ENCODE measurements around the gene DBNDD2. TPM values are rescaled to one million over a fixed set of nuclear protein-coding genes. Genes with fewer than 3 reads are reported as not detected.

Gene DBNDD2
- total and polyA plus RNA-seq, 10 donors, result 15.8 to 38.5 (median 29.2) TPM

DNA sequence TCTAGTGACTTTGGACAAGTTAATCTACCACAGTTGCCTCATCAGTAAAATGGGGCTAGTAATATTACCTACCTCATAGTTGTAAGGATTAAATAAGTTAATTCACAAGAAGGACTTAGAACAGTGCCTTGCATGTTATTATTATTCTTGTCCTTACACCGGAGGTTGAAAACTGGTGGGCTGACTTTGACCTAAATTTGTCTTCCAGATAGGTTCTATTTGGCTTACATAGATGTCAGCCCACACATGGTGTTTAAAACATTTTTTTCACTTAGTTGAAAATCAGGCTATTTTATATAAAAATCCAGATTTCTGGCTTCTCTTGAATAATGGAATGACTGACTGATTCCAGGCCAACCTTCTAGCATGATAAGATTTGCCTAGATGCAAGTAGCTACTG lies 41.9 kb upstream of the DBNDD2 start:
- no peak overlapping the region for H3K27ac ChIP-seq
- 89 to 94% (median 92%) methylated on average over 1 of the region's 1 CpG for WGBS, 5 donors
- TF ChIP-seq CTCF (IDR thresholded peaks at IDR 0.05 in 8 of 11, conservative IDR thresholded peaks at IDR 0.05 in 3 of 11) (no peak), POLR2A (IDR thresholded peaks at IDR 0.05) (no peak), POLR2AphosphoS5 (IDR thresholded peaks at IDR 0.05) (no peak)
- intact Hi-C loops (cut with DNase I; ENCODE audit: low total_unique reads), result no loop called here
- H3K9me3 ChIP-seq, result no peaks in the 10 kb centered on the region
- peaks cover 0 to 57% (median 30%) of the 10 kb centered on the region in 6 donors for H3K36me3 ChIP-seq
- H3K27me3 ChIP-seq (replicated peaks in 1 of 7), result no peaks in the 10 kb centered on the region
- H3K4me3 ChIP-seq, result no peak overlapping the region
- DNase-seq, result no peak
- peaks cover 31 to 96% (median 71%) of the 10 kb centered on the region in 6 donors for H3K4me1 ChIP-seq

GRCh38 chr20:45366631-45367030 lies 41.5 kb upstream of the DBNDD2 start:
- intact Hi-C loops (cut with DNase I; ENCODE audit: low total_unique reads), result no loop called here
- no peaks in the 10 kb centered on the region for H3K27me3 ChIP-seq (replicated peaks in 1 of 7)
- no peaks in the 10 kb centered on the region for H3K9me3 ChIP-seq
- WGBS, 5 donors, result 88 to 93% (median 90%) methylated on average over 10 to 11 of the region's 11 CpGs
- peaks cover 31 to 96% (median 68%) of the 10 kb centered on the region in 6 donors for H3K4me1 ChIP-seq
- TF ChIP-seq CTCF (IDR thresholded peaks at IDR 0.05 in 8 of 11, conservative IDR thresholded peaks at IDR 0.05 in 3 of 11) (no peak), POLR2AphosphoS5 (IDR thresholded peaks at IDR 0.05) (no peak), POLR2A (IDR thresholded peaks at IDR 0.05) (no peak)
- no peak for DNase-seq
- no peak overlapping the region for H3K4me3 ChIP-seq
- H3K27ac ChIP-seq, result peak overlapping the region in 1 of 8 donors; percentile 73
- peaks cover 0 to 58% (median 30%) of the 10 kb centered on the region in 6 donors for H3K36me3 ChIP-seq

GRCh38 chr20:45367126-45367525 lies 41.0 kb upstream of the DBNDD2 start:
- Histone ChIP-seq H3K27ac (peak overlapping the region in 3 of 8 donors; percentile 71 to 78 (median 73)), H3K36me3 (peaks cover 0 to 58% (median 30%) of the 10 kb centered on the region in 6 donors), H3K9me3 (no peaks in the 10 kb centered on the region), H3K4me1 (peaks cover 31 to 96% (median 65%) of the 10 kb centered on the region in 6 donors), H3K27me3 (replicated peaks in 1 of 7) (no peaks in the 10 kb centered on the region), H3K4me3 (no peak overlapping the region)
- no peak for TF ChIP-seq POLR2A (IDR thresholded peaks at IDR 0.05)
- no peak for TF ChIP-seq CTCF (IDR thresholded peaks at IDR 0.05 in 8 of 11, conservative IDR thresholded peaks at IDR 0.05 in 3 of 11)
- no peak for TF ChIP-seq POLR2AphosphoS5 (IDR thresholded peaks at IDR 0.05)
- DNase-seq, result no peak
- intact Hi-C loops (cut with DNase I; ENCODE audit: low total_unique reads), result no loop called here

GRCh38 chr20:45368221-45368980 lies 39.7 kb upstream of the DBNDD2 start:
- Histone ChIP-seq H3K27me3 (replicated peaks in 1 of 7) (no peaks in the 10 kb centered on the region), H3K4me3 (peak overlapping the region in 1 of 8 donors; percentile 43), H3K9me3 (no peaks in the 10 kb centered on the region), H3K36me3 (peaks cover 0 to 58% (median 30%) of the 10 kb centered on the region in 6 donors), H3K4me1 (peaks cover 35 to 100% (median 71%) of the 10 kb centered on the region in 6 donors), H3K27ac (peak overlapping the region; percentile 35 to 78 (median 55))
- TF ChIP-seq POLR2A (IDR thresholded peaks at IDR 0.05), result no peak
- peak in 3 of 11 experiments; percentile 16 to 30 (median 25) for TF ChIP-seq CTCF (IDR thresholded peaks at IDR 0.05 in 8 of 11, conservative IDR thresholded peaks at IDR 0.05 in 3 of 11)
- peak in 1 of 3 donors; percentile 75 for TF ChIP-seq POLR2AphosphoS5 (IDR thresholded peaks at IDR 0.05)
- intact Hi-C loops (cut with DNase I; ENCODE audit: low total_unique reads), result no loop called here
- 24 to 39% (median 37%) methylated on average over 6 of the region's 6 CpGs for WGBS, 5 donors
- DNase-seq, result peak; percentile 78
